Calu3 (cell line): ENCODE measurements around the gene PLPP2. TPM values are rescaled to one million over a fixed set of nuclear protein-coding genes. Genes with fewer than 3 reads are reported as not detected.

Experiments
- BruUV-seq: library from RNA; stranded (reverse); fragments of 400-500 nt; replicated peaks from 2 replicates; lab custom pipeline; 2021; lab: Mats Ljungman, UMichigan
- CTCF ChIA-PET: fragments of 300-600 bp; sonication (Branson Sonifier 250); formaldehyde crosslinking; loops from one replicate; lab custom pipeline; 2022; ENCODE audit warnings: antibody characterized with exemption; lab: Charles Lee
- DNase-seq: peaks from one replicate; pipeline ENCODE4 v3.0.0; 2022
- H3K27ac Mint-ChIP-seq: one replicate; pipeline ENCODE4 v1.8.0; 2022; ENCODE audit warnings: mixed read lengths; ENCODE audit not compliant: unreplicated experiment
- H3K27me3 Mint-ChIP-seq: one replicate; pipeline ENCODE4 v1.8.0; 2022; ENCODE audit warnings: mixed read lengths; ENCODE audit not compliant: unreplicated experiment
- H3K36me3 Mint-ChIP-seq: one replicate; pipeline ENCODE4 v1.8.0; 2022; ENCODE audit warnings: mild to moderate bottlenecking, moderate library complexity, mixed read lengths; ENCODE audit not compliant: insufficient read depth, unreplicated experiment
- H3K4me1 Mint-ChIP-seq: one replicate; pipeline ENCODE4 v1.8.0; 2022; ENCODE audit warnings: mild to moderate bottlenecking, low read depth, mixed read lengths; ENCODE audit not compliant: unreplicated experiment
- H3K4me3 Mint-ChIP-seq: one replicate; pipeline ENCODE4 v1.8.0; 2022; ENCODE audit warnings: mild to moderate bottlenecking, low read depth, moderate library complexity, mixed read lengths; ENCODE audit not compliant: unreplicated experiment
- H3K9me3 Mint-ChIP-seq: one replicate; pipeline ENCODE4 v1.8.0; 2022; ENCODE audit warnings: low read depth, mixed read lengths; ENCODE audit not compliant: unreplicated experiment
- CTCF ChIP-seq: fragments of 200-600 bp; IDR thresholded peaks from one replicate; pipeline ENCODE4 v1.8.0; 2022; ENCODE audit warnings: antibody characterized with exemption; ENCODE audit not compliant: unreplicated experiment
- intact Hi-C: fragments of 100-400 bp; cut with micrococcal nuclease; formaldehyde crosslinking; loops from one replicate; pipeline ENCODE4 v1.10.0; 2022; ENCODE audit not compliant: unreplicated experiment
- total RNA-seq: library from RNA; stranded (reverse); gene quantifications from 2 replicates; pipeline ENCODE4 v1.2.3, GENCODE V29; 2022

The PLPP2 gene
- total RNA-seq, 1 experiment from 2014 or later = 126 TPM

GRCh38 chr19:336067-336614 lies 44.9 kb upstream of the PLPP2 start:
- no peaks in the 10 kb centered on the region for H3K27me3 Mint-ChIP-seq
- TF ChIP-seq CTCF = no peak
- BruUV-seq = no TSS peak
- intact Hi-C loops = no loop called here
- H3K4me3 Mint-ChIP-seq = no peak overlapping the region
- CTCF ChIA-PET = no interaction called here
- H3K4me1 Mint-ChIP-seq = no peaks in the 10 kb centered on the region
- no peak for DNase-seq
- H3K36me3 Mint-ChIP-seq = peaks cover 22% of the 10 kb centered on the region
- no peaks in the 10 kb centered on the region for H3K9me3 Mint-ChIP-seq
- H3K27ac Mint-ChIP-seq = no peak overlapping the region

- CTCF ChIA-PET = interaction anchor here (0.9 kb wide), 1 partner anchor 149 kb away, joined by 3 read pairs; no protein-coding TSS in a partner anchor
- H3K4me1 Mint-ChIP-seq = no peaks in the 10 kb centered on the region
- no peak for DNase-seq
- H3K36me3 Mint-ChIP-seq = peaks cover 22% of the 10 kb centered on the region
- no TSS peak for BruUV-seq
- H3K4me3 Mint-ChIP-seq = no peak overlapping the region
- no peak for TF ChIP-seq CTCF
- no peak overlapping the region for H3K27ac Mint-ChIP-seq
- no peaks in the 10 kb centered on the region for H3K27me3 Mint-ChIP-seq
- no peaks in the 10 kb centered on the region for H3K9me3 Mint-ChIP-seq
- intact Hi-C loops = no loop called here
Measured at GRCh38 chr19:335486-336066, 44.4 kb upstream of the PLPP2 start.

GRCh38 chr19:335072-335471 lies 43.9 kb upstream of the PLPP2 start:
- H3K4me3 Mint-ChIP-seq = no peak overlapping the region
- intact Hi-C loops = no loop called here
- CTCF ChIA-PET = interaction anchor here (0.9 kb wide), 1 partner anchor 149 kb away, joined by 3 read pairs; no protein-coding TSS in a partner anchor
- no TSS peak for BruUV-seq
- no peak overlapping the region for H3K27ac Mint-ChIP-seq
- H3K27me3 Mint-ChIP-seq = no peaks in the 10 kb centered on the region
- no peaks in the 10 kb centered on the region for H3K4me1 Mint-ChIP-seq
- no peak for DNase-seq
- no peaks in the 10 kb centered on the region for H3K9me3 Mint-ChIP-seq
- peaks cover 22% of the 10 kb centered on the region for H3K36me3 Mint-ChIP-seq
- no peak for TF ChIP-seq CTCF

- H3K36me3 Mint-ChIP-seq = peaks cover 18% of the 10 kb centered on the region
Measured at GRCh38 chr19:334296-335071, 43.3 kb upstream of the PLPP2 start.

More at GRCh38 chr19:334296-335071, 43.3 kb upstream of the PLPP2 start:
- H3K4me3 Mint-ChIP-seq = no peak overlapping the region
- no peaks in the 10 kb centered on the region for H3K27me3 Mint-ChIP-seq
- no peak for DNase-seq
- TF ChIP-seq CTCF = no peak
- H3K4me1 Mint-ChIP-seq = no peaks in the 10 kb centered on the region
- no peaks in the 10 kb centered on the region for H3K9me3 Mint-ChIP-seq
- intact Hi-C loops = no loop called here
- no peak overlapping the region for H3K27ac Mint-ChIP-seq
- CTCF ChIA-PET = interaction anchor here (0.9 kb wide), 1 partner anchor 150 kb away, joined by 3 read pairs; no protein-coding TSS in a partner anchor
- no TSS peak for BruUV-seq
